H1 (cell line): ENCODE measurements around the gene CNNM4. TPM values are rescaled to one million over a fixed set of nuclear protein-coding genes. Genes with fewer than 3 reads are reported as not detected.

Source experiments
- CTCF ChIA-PET: fragments of 300-600 bp; sonication (Branson Sonifier 250); formaldehyde crosslinking; loops from one replicate; lab custom pipeline; 2021; ENCODE audit not compliant: partially characterized antibody; lab: Charles Lee
- POLR2A ChIA-PET: fragments of 300-600 bp; sonication (Branson Sonifier 250); formaldehyde crosslinking; loops from one replicate; lab custom pipeline; 2021; ENCODE audit warnings: inconsistent platforms; ENCODE audit not compliant: partially characterized antibody; lab: Charles Lee
- DNase-seq, 2 experiments: peaks; one replicate each; pipeline versions ENCODE4 v3.0.0 to v3.0.0-alpha.2; 2010 to 2022; ENCODE audit warnings: low spot score in 2 of 2, low read depth in 1 of 2, mixed read lengths in 1 of 2
- FAIRE-seq: peaks from 2 replicates; lab custom pipeline; 2011; peaks lifted over from hg19 to GRCh38; lab: Jason Lieb, UNC
- H2AFZ ChIP-seq: 2 replicates; pipeline ENCODE4 v1.8.1; 2012; ENCODE audit warnings: low read length, inconsistent platforms
- H2AK5ac ChIP-seq: 2 replicates; pipeline ENCODE4 v1.6.1; 2013; ENCODE audit warnings: low read depth, low read length
- H2BK120ac ChIP-seq: replicated peaks from 2 replicates; pipeline ENCODE3; 2013; ENCODE audit warnings: low read depth, low read length, inconsistent platforms
- H2BK12ac ChIP-seq: 2 replicates; pipeline ENCODE4 v1.6.1; 2013; ENCODE audit warnings: low read depth, low read length
- H2BK15ac ChIP-seq: 2 replicates; pipeline ENCODE4 v1.6.1; 2013; ENCODE audit warnings: low read length
- H2BK20ac ChIP-seq: 2 replicates; pipeline ENCODE4 v1.6.1; 2013; ENCODE audit warnings: low read length
- H2BK5ac ChIP-seq: 2 replicates; pipeline ENCODE4 v1.6.1; 2013; ENCODE audit warnings: low read depth, low read length
- H3K14ac ChIP-seq: 2 replicates; pipeline ENCODE4 v1.6.1; 2013; ENCODE audit warnings: inconsistent platforms; ENCODE audit not compliant: insufficient read length
- H3K18ac ChIP-seq: 2 replicates; pipeline ENCODE4 v1.6.1; 2013; ENCODE audit warnings: low read length; ENCODE audit errors: extremely low read depth
- H3K23ac ChIP-seq: 2 replicates; pipeline ENCODE4 v1.6.1; 2013; ENCODE audit warnings: inconsistent platforms; ENCODE audit not compliant: insufficient read length
- H3K23me2 ChIP-seq: 2 replicates; pipeline ENCODE4 v1.6.1; 2013; ENCODE audit warnings: low read depth, low read length
- H3K27ac ChIP-seq: 2 replicates; pipeline ENCODE4 v1.6.1; 2011; ENCODE audit warnings: low read depth, low read length, inconsistent platforms
- H3K27me3 ChIP-seq, 4 experiments: replicated peaks in 1 of 4; 1 replicate in 1 of 4; 2 replicates in 3 of 4; pipeline versions ENCODE4 v1.6.1 to v1.8.1; 2011 to 2013; ENCODE audit warnings: low read length in 3 of 4, mild to moderate bottlenecking in 3 of 4, inconsistent platforms in 2 of 4, mixed read lengths in 2 of 4, moderate library complexity in 1 of 4; ENCODE audit not compliant: control insufficient read depth in 3 of 4, insufficient read depth in 3 of 4; ENCODE audit errors: extremely low read depth in 1 of 4
- H3K36me3 ChIP-seq, 4 experiments: 2 replicates each; pipeline versions ENCODE4 v1.6.1 to v1.8.1; 2011 to 2013; ENCODE audit warnings: mild to moderate bottlenecking in 4 of 4, low read length in 3 of 4, moderate library complexity in 2 of 4, control low read depth in 1 of 4, inconsistent platforms in 1 of 4; ENCODE audit not compliant: insufficient read depth in 4 of 4, control insufficient read depth in 2 of 4
- H3K4ac ChIP-seq: replicated peaks from 2 replicates; pipeline ENCODE3; 2013; ENCODE audit warnings: low read length, low read depth, mixed read lengths, inconsistent platforms; ENCODE audit not compliant: insufficient read length
- H3K4me1 ChIP-seq, 4 experiments: replicated peaks in 1 of 4; 1 replicate in 1 of 4; 2 replicates in 3 of 4; pipeline versions ENCODE4 v1.6.1 to v1.8.1; 2011 to 2013; ENCODE audit warnings: low read length in 3 of 4, inconsistent platforms in 2 of 4, mixed read lengths in 1 of 4; ENCODE audit not compliant: insufficient read depth in 4 of 4, control insufficient read depth in 3 of 4
- H3K4me2 ChIP-seq, 2 experiments: 2 replicates each; pipeline versions ENCODE4 v1.6.1 to v1.8.1; 2011 to 2013; ENCODE audit warnings: low read depth in 2 of 2, low read length in 2 of 2, control low read depth in 1 of 2, inconsistent platforms in 1 of 2, mild to moderate bottlenecking in 1 of 2; ENCODE audit not compliant: insufficient read depth in 1 of 2
- H3K4me3 ChIP-seq, 4 experiments: fragments of 200-600, 300-600 bp in 1 of 4; sonication (generic), shearing (Covaris generic), sonication (Bioruptor Twin) in 1 of 4; 2 replicates each; pipeline versions ENCODE4 v1.5.1 to v1.8.1; 2011 to 2016; ENCODE audit warnings: low read length in 4 of 4, low read depth in 3 of 4, control low read depth in 2 of 4, inconsistent platforms in 2 of 4, mild to moderate bottlenecking in 2 of 4, mixed read lengths in 1 of 4, moderate library complexity in 1 of 4; ENCODE audit not compliant: insufficient read depth in 2 of 4; ENCODE audit errors: extremely low read depth in 1 of 4
- H3K56ac ChIP-seq: replicated peaks from 2 replicates; pipeline ENCODE3; 2013; ENCODE audit warnings: low read depth, mild to moderate bottlenecking, mixed read lengths, low read length, inconsistent platforms; ENCODE audit not compliant: insufficient read length
- H3K79me1 ChIP-seq: 2 replicates; pipeline ENCODE4 v1.6.1; 2013; ENCODE audit warnings: low read depth, low read length, control low read depth
- H3K79me2 ChIP-seq, 2 experiments: 2 replicates each; pipeline versions ENCODE4 v1.6.1 to v1.8.1; 2012 to 2013; ENCODE audit warnings: low read length in 2 of 2, mild to moderate bottlenecking in 2 of 2, inconsistent platforms in 1 of 2; ENCODE audit not compliant: insufficient read depth in 2 of 2, control insufficient read depth in 1 of 2
- H3K9ac ChIP-seq, 4 experiments: replicated peaks in 1 of 4; 1 replicate in 1 of 4; 2 replicates in 3 of 4; pipeline versions ENCODE4 v1.6.1 to v1.8.1; 2011 to 2013; ENCODE audit warnings: low read depth in 3 of 4, low read length in 3 of 4, control low read depth in 2 of 4, mild to moderate bottlenecking in 2 of 4, moderate library complexity in 2 of 4, inconsistent platforms in 1 of 4; ENCODE audit errors: extremely low read depth in 1 of 4
- H3K9me3 ChIP-seq, 2 experiments: 2 replicates each; pipeline versions ENCODE4 v1.6.1 to v1.8.1; 2012 to 2013; ENCODE audit warnings: mild to moderate bottlenecking in 2 of 2, moderate library complexity in 2 of 2, control low read depth in 1 of 2, inconsistent platforms in 1 of 2, low read depth in 1 of 2, low read length in 1 of 2, mixed read lengths in 1 of 2; ENCODE audit not compliant: insufficient read depth in 2 of 2
- H4K20me1 ChIP-seq, 2 experiments: replicated peaks in 1 of 2; 2 replicates each; pipeline versions ENCODE3 to v1.8.1; 2011 to 2013; ENCODE audit warnings: inconsistent platforms in 2 of 2, low read length in 2 of 2, mild to moderate bottlenecking in 1 of 2; ENCODE audit not compliant: insufficient read depth in 2 of 2, control insufficient read depth in 1 of 2
- H4K5ac ChIP-seq: 2 replicates; pipeline ENCODE4 v1.6.1; 2013; ENCODE audit warnings: low read length, low read depth, mixed read lengths, inconsistent platforms; ENCODE audit not compliant: insufficient read length
- H4K8ac ChIP-seq: 2 replicates; pipeline ENCODE4 v1.8.0; 2013; ENCODE audit warnings: mild to moderate bottlenecking, moderate library complexity, low read length, inconsistent platforms; ENCODE audit not compliant: insufficient read depth; ENCODE audit errors: extremely low read depth
- H4K91ac ChIP-seq: replicated peaks from 2 replicates; pipeline ENCODE3; 2013; ENCODE audit warnings: low read length, mixed read lengths, inconsistent platforms; ENCODE audit not compliant: insufficient read length
- HDAC2 ChIP-seq, 2 experiments: fragments of 300-600 bp in 1 of 2; sonication (generic) in 1 of 2; IDR thresholded peaks; 2 replicates each; pipeline ENCODE4 v1.6.1; 2011 to 2012; ENCODE audit warnings: low read depth in 2 of 2, low read length in 2 of 2, mild to moderate bottlenecking in 2 of 2, moderate library complexity in 2 of 2, borderline replicate concordance in 1 of 2, inconsistent platforms in 1 of 2
- POU5F1 ChIP-seq: IDR thresholded peaks from 2 replicates; pipeline ENCODE4 v1.6.1; 2011; ENCODE audit warnings: low read depth, mild to moderate bottlenecking, low read length, moderate library complexity
- SIX5 ChIP-seq: IDR thresholded peaks from 2 replicates; pipeline ENCODE4 v1.6.1; 2011; ENCODE audit warnings: mild to moderate bottlenecking, low read depth, low read length
- TAF7 ChIP-seq: optimal IDR thresholded peaks from 2 replicates; pipeline ENCODE3; 2011; ENCODE audit warnings: low read depth, mild to moderate bottlenecking, inconsistent platforms, low read length, moderate library complexity, borderline replicate concordance
- TBP ChIP-seq: IDR thresholded peaks from 2 replicates; pipeline ENCODE4 v1.6.1; 2011; ENCODE audit warnings: low read depth, low read length, improper control_type of control experiment
- TCF12 ChIP-seq: IDR thresholded peaks from 2 replicates; pipeline ENCODE4 v1.6.1; 2011; ENCODE audit warnings: low read depth, mild to moderate bottlenecking, low read length
- WGBS, 2 experiments: shearing (Covaris generic) in 1 of 2; methylation state at CpG; one replicate each; pipeline versions ENCODE4 v1.1.6 to v1.1.7; 2013 to 2015; ENCODE audit warnings: low lambda C conversion rate in 2 of 2, mixed read lengths in 2 of 2, inconsistent platforms in 1 of 2, low coverage in 1 of 2, missing lambda C conversion rate in 1 of 2; ENCODE audit not compliant: insufficient replicate concordance in 2 of 2, insufficient coverage in 1 of 2, insufficient read length in 1 of 2; ENCODE audit errors: extremely low coverage in 1 of 2, missing lambda C conversion rate in 1 of 2; 5-methylcytosine and 5-hydroxymethylcytosine counted together
- polyA plus RNA-seq, 7 experiments: library from polyadenylated mRNA; depleted of rRNA in 3 of 7; stranded (reverse) in 5 of 7; unstranded in 2 of 7; fragments of >200 nt in 5 of 7; fragments of 200-250 nt in 2 of 7; gene quantifications; 1 replicate in 5 of 7; 2 replicates in 1 of 7; 4 replicates in 1 of 7; pipeline versions ENCODE4 v1.2.1 to v1.2.3, GENCODE V29; 2011 to 2013; ENCODE audit warnings: missing spikeins in 2 of 7, mixed read lengths in 2 of 7
- total RNA-seq: library from RNA; stranded (reverse); fragmentation: NEBNext Ultra II Directional; extraction: Animal tissue kit (Norgen Biotek cat#: 25700); gene quantifications from 2 replicates; pipeline ENCODE4 v1.2.1, GENCODE V29; 2021
- TF ChIP-seq, protein P1 (sequence below): IDR thresholded peaks from 2 replicates; pipeline ENCODE4 v1.6.1; 2011; ENCODE audit warnings: low read length, improper control_type of control experiment

Gene CNNM4
- total and polyA plus RNA-seq, 2 of the 8 experiments (the other 6 are each of a cell fraction or from before 2014, with no cell fraction given), result 10.3 to 11.0 TPM

DNA sequence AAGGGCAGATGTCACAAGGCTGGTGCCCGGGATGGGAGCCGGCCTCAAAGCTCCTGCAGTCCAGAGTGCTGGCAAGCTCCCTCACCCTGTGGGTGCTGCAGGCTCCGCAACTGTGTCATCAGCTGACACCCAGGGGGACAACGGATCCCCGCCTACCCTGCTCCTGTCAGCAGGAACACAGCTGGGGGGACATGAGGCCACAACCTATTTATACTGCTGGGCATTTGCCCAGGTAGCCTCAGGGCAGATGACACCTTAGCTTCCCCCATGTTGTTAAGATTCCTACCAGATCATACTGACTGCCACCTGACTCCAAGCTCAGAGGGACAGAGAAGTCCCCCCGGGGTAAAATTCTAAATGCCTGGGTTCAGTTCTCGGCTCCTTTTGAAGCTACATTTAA is 81.9 kb downstream of the CNNM4 start:
- TF ChIP-seq, protein P1, sequence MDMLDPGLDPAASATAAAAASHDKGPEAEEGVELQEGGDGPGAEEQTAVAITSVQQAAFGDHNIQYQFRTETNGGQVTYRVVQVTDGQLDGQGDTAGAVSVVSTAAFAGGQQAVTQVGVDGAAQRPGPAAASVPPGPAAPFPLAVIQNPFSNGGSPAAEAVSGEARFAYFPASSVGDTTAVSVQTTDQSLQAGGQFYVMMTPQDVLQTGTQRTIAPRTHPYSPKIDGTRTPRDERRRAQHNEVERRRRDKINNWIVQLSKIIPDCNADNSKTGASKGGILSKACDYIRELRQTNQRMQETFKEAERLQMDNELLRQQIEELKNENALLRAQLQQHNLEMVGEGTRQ, result no peak
- TF ChIP-seq TAF7 (no peak), TCF12 (no peak), TBP (no peak), SIX5 (no peak), POU5F1 (no peak), HDAC2 (IDR thresholded peaks at IDR 0.05; ENCODE audit: borderline replicate concordance in 1 of 2, low read depth in 2 of 2, low read length in 2 of 2) (no peak)
- DNase-seq, result no peak
- Histone ChIP-seq H2AK5ac (no peak overlapping the region), H4K5ac (no peak overlapping the region), H4K91ac (no peak overlapping the region), H3K9ac (no peak overlapping the region), H2BK12ac (no peak overlapping the region), H3K4ac (no peak overlapping the region), H3K9me3 (no peaks in the 10 kb centered on the region), H2BK120ac (no peak overlapping the region), H2AFZ (no peak overlapping the region), H3K36me3 (peaks cover 0 to 8% (median 0%) of the 10 kb centered on the region in 4 experiments; a peak in 4 of 8 replicates), H2BK5ac (no peak overlapping the region), H3K23me2 (no peaks in the 10 kb centered on the region), H3K4me2 (no peak overlapping the region), H3K56ac (no peak overlapping the region), H3K4me1 (peaks cover 0 to 3% (median 0%) of the 10 kb centered on the region in 4 experiments; a peak in 1 of 7 replicates), H3K27me3 (no peaks in the 10 kb centered on the region), H3K79me1 (peaks cover 4% of the 10 kb centered on the region; the same call in 1 of the 2 replicates), H3K23ac (no peak overlapping the region), H4K20me1 (peaks cover 3 to 7% of the 10 kb centered on the region in 2 experiments), H3K4me3 (no peak overlapping the region), H4K8ac (no peak overlapping the region), H3K27ac (no peak overlapping the region), H3K14ac (no peak overlapping the region), H3K79me2 (no peaks in the 10 kb centered on the region), H2BK20ac (no peak overlapping the region), H2BK15ac (no peak overlapping the region), H3K18ac (no peak overlapping the region)
- 92% methylated on average over 7 of the region's 7 CpGs; no CpG with 5 or more reads in 1 of the 2 experiments for WGBS, 2 experiments
- POLR2A ChIA-PET, result interaction anchor here (0.6 to 6.9 kb wide), 9 partner anchors 9 to 260 kb away, joined by 3 to 39 read pairs (median 3); partner anchors contain the start of gene ANKRD39
- no peak for FAIRE-seq
- CTCF ChIA-PET, result interaction anchor here (0.7 to 2.3 kb wide), 12 partner anchors 10 to 337 kb away, joined by 3 to 10 read pairs (median 3); partner anchors contain the start of gene ANKRD39
